GM18909 (cell line): Measurements from ENCODE around the gene RPL19.
A peak's percentile ranks its signal among the peaks of the same experiment; 100 is the strongest.

Source experiments
- ATAC-seq: cut with Tn5 transposase; IDR thresholded peaks from one replicate; pipeline ENCODE4 v1.9.1; 2021; ENCODE audit warnings: mild to moderate bottlenecking; ENCODE audit not compliant: unreplicated experiment, poor library complexity

The RPL19 gene

GRCh38 chr17:39196241-39196807 is 3.8 kb upstream of the RPL19 start:
- ATAC-seq = no peak

- ATAC-seq = no peak
Measured at GRCh38 chr17:39196808-39197291, 3.2 kb upstream of the RPL19 start.

GRCh38 chr17:39197380-39198185 is 2.5 kb upstream of the RPL19 start, which contains the start of gene CACNB1:
Gene CACNB1 (minus strand): TSS chr17:39197669. CDS start chr17:39197495, 174 bp downstream.
- no peak for ATAC-seq

GRCh38 chr17:39198186-39198566 is 1.9 kb upstream of the RPL19 start:
- ATAC-seq = no peak

GRCh38 chr17:39199820-39200069 is 338 bp upstream of the RPL19 start:
- peak; percentile 58 for ATAC-seq

- ATAC-seq = no peak
Measured at GRCh38 chr17:39200957-39201510, 951 bp downstream of the RPL19 start.

GRCh38 chr17:39204245-39204644 is 4.2 kb downstream of the RPL19 start:
- ATAC-seq = no peak

- ATAC-seq = no peak
Measured at GRCh38 chr17:39205112-39205526, 5.0 kb downstream of the RPL19 start.

GRCh38 chr17:39208136-39208535 is 8.1 kb downstream of the RPL19 start:
- no peak for ATAC-seq

- ATAC-seq = peak; percentile 63
Measured at GRCh38 chr17:39208893-39209292, 8.8 kb downstream of the RPL19 start.

GRCh38 chr17:39209317-39210092 is 9.4 kb downstream of the RPL19 start:
- ATAC-seq = no peak

- no peak for ATAC-seq
Measured at GRCh38 chr17:39210093-39210434, 10.0 kb downstream of the RPL19 start.

GRCh38 chr17:39212195-39212810 is 12.2 kb downstream of the RPL19 start:
- ATAC-seq = no peak

- no peak for ATAC-seq
Measured at GRCh38 chr17:39212841-39213480, 12.9 kb downstream of the RPL19 start.

GRCh38 chr17:39213852-39214251 is 13.8 kb downstream of the RPL19 start:
- no peak for ATAC-seq

- no peak for ATAC-seq
Measured at GRCh38 chr17:39217734-39218369, 17.8 kb downstream of the RPL19 start.

GRCh38 chr17:39218906-39219305 is 18.8 kb downstream of the RPL19 start:
- no peak for ATAC-seq

GRCh38 chr17:39219647-39220154 is 19.6 kb downstream of the RPL19 start:
- no peak for ATAC-seq

GRCh38 chr17:39221572-39221971 is 21.5 kb downstream of the RPL19 start:
- ATAC-seq = no peak

- no peak for ATAC-seq
Measured at GRCh38 chr17:39222151-39222550, 22.1 kb downstream of the RPL19 start.
